Activated CD4-positive, CD25-positive, alpha-beta regulatory T cell treated with anti-CD3 and anti-CD28 coated beads, Interleukin-2, amount 50 U/mL, for 16 hours (primary cell): ENCODE measurements around the gene TTYH3.

Experiments used
- DNase-seq: peaks from one replicate; pipeline ENCODE4 v3.0.0-alpha.2; 2020; ENCODE audit warnings: low read depth, low spot score

Gene TTYH3

GRCh38 chr7:2649139-2649838, 17.5 kb downstream of the TTYH3 start:
- no peak for DNase-seq

DNA sequence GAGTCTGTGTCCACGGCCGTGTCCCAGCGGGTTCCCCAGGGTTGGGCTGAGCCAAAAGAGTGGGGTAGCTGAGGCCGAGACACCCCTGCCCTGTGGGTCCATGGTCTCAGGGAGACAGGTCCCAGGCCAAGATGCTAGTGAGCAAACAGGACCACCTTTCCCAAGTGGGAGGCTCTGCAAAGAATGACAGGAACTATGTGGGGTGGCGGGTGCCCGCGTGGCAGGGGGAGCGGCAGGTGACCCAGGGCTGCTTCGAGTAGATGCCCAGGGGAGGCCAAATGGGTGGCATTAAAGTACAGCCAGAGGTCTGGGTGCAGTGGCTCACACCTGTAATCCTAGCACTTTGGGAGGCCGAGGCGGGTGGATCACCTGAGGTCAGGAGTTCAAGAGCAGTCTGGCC, 18.2 kb downstream of the TTYH3 start:
- DNase-seq = no peak

DNA sequence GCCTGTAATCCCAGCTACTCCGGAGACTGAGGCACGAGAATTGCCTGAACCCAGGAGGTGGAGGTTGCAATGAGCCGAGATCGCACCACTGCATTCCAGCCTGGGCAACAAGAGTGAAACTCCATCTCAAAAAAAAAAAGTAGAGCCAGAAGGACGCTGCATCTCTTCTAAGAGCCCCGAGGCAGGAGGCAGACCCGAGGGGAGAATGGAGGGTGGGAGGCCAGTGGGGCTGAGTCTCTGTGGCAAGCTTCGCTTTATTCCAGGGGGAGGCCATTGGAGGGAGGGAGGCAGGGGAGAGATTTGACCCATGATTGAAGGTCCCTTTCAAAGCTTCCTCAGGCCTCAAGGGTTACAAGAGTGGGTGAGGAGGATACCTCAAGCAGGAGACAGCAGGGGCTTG, 18.7 kb downstream of the TTYH3 start:
- no peak for DNase-seq

DNA sequence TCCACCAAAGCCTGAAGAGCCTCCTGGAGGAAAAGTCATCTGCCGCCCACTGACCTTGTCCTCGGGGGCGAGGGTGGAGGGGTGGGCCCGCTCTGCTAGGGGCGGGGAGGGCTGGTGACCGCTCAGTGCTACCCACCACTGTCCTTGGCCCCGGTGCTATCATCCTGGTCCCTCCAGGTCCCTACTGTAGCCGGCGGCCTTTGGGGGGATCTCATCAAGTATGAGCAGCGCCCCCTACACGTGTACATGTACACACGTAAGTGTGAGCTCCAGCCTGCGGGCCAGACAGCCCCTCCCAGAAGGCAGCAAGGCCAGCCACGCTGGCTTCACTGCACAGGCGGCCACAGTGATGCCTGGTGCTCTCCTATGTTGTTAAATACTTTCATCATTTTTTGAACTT, 19.6 kb downstream of the TTYH3 start:
- DNase-seq = no peak

- no peak for DNase-seq
These were observed 20.3 kb downstream of the TTYH3 start for GRCh38 chr7:2651847-2652735.

- DNase-seq = no peak
These were observed 20.9 kb downstream of the TTYH3 start for GRCh38 chr7:2652736-2653060.

DNA sequence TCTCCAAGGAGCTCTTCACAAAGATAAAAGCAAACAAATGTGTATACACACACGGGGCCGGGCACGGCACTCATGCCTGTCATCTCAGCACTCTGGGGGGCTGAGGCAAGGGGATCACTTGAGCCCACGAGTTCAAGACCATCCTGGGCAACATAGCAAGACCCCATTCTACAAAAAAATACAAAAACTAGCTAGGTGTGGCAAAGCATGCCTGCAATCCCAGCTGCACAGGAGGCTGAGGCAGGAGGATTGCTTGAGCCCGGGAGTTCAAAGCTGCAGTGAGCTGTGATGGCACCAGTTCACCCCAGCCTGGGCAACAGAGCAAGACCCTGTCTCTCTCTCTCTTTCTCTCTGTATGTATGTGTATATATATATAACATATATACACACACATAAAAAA, 22.3 kb downstream of the TTYH3 start:
- DNase-seq = no peak

- DNase-seq = no peak
These were observed 24.3 kb downstream of the TTYH3 start for GRCh38 chr7:2655870-2656614.

GRCh38 chr7:2657208-2657607, 25.4 kb downstream of the TTYH3 start:
- DNase-seq = no peak

DNA sequence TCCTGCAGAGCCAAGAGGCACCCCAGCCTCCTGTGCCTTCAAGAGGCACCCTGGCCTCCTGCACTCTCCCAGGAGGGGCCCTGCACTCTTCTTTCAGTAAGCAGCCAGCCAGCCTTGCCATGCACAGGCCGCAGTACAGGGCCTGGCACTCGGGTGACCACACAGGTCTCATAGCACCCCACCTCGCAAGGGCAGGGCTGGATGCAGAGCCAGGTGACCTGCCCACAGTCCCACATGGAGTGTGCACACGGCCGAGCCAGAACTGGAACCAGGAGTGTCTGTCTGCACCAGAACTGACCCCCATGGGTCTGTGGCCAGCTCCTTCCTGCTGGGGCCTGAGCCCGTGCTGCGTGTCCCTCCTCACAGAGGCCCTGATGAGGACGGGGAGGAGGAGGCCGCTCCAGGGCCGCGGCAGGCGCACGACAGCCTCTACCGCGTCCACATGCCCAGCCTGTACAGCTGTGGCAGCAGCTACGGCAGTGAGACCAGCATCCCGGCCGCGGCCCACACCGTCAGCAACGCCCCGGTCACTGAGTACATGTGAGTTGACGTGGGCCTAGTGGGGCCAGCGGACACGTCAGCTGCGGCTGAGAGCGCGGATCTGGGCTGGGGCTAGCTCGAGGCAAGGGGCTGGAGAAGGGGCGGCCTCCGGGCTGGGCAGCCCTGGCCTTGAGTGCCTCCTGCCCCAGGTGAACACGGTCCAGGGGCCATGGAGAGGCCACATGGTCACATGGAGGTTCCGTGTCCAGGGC, 26.3 kb downstream of the TTYH3 start:
- no peak for DNase-seq

GRCh38 chr7:2658941-2659340, 27.2 kb downstream of the TTYH3 start:
- DNase-seq = no peak

DNA sequence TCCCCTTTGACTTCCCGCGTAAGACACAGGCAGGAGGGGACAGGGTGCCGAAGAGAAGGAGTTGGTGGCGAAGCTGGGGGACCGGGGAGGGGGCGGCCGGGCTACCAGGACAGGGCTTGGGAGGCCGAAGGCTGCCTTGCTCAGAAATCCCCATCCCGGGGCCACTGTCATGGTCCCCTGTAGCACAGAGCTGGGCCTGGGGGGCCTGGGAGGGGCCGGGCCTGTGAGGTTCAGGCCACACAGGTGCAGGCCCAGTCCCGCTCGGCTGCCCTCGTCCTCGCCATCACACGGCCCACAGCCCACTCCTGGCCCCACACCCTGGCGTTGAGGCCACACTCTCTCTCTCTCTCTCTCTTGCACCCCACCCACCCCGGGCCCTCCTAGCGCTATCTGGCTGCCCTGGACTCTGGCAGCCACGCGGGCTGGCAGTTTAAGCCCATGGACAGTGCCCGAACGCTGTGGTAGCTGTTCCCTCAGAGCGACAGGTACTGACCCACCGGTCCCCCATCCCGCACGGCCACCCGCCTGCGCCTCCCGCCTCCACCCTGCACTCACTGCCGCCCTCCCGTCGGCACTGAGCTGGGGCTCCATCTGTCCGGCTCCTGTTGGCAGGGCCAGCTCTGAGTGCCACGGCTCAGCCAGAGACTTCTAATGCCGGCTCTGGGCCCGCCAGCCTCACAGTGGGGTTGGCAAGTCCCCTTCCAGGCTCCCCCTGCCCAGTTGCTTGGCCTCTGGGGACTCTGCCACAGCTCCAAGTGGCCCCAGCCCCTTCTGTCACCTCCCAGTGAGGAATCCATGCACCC, 28.0 kb downstream of the TTYH3 start:
- DNase-seq = no peak

DNA sequence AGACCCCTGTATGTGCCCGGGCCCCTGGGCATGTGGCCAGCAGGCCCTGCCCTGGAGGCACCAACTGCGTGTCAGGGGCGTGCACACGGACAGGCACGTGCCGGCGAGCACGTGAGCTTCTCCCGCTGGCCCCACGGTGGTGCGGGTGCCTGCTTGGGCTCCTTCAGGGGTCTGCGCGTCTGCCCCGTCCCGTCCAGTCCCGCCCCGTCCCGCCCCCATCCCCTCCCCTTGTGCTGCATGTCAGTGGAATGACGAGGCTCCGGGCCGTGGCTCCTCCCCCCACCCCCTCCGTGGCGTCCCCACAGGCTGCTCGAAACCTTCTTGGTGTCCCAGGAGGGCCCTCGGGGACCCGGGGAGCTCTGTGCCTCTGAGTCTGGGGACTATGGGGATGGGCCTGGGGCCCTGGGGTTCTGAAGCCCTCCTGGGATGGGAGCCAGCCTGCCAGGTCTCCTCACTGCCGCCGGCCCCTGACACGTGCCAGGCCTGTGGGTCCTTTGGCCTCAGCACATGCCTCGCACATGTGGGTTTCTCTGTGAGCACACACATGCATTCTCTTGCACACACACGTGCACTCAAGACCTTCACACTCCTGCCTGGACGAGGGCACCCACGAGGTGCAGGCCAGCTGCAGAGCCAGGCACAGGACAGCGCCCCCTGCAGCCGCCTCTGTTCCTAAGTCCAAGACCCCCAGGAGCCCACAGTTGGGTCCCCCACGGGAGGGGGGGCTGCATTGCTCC, 28.7 kb downstream of the TTYH3 start:
- no peak for DNase-seq

DNA sequence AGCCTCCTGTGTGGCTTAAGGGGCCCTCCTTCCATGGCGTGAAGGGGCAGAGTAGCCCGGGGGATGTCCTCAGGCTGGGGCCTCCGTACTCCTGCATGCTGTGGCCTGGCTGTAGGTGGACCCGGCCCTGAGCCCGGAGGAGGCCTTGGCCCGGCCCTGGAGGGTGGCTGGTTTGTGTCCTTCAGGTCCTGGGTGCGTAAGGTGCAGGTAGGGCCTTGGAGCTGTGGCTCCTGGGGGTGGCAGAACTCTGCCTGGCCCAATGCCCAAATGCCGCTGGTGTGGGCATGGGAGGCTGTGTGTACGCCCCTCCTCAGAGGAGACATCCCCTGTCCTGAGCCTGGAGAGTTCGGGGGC, 29.3 kb downstream of the TTYH3 start:
- DNase-seq = no peak

DNA sequence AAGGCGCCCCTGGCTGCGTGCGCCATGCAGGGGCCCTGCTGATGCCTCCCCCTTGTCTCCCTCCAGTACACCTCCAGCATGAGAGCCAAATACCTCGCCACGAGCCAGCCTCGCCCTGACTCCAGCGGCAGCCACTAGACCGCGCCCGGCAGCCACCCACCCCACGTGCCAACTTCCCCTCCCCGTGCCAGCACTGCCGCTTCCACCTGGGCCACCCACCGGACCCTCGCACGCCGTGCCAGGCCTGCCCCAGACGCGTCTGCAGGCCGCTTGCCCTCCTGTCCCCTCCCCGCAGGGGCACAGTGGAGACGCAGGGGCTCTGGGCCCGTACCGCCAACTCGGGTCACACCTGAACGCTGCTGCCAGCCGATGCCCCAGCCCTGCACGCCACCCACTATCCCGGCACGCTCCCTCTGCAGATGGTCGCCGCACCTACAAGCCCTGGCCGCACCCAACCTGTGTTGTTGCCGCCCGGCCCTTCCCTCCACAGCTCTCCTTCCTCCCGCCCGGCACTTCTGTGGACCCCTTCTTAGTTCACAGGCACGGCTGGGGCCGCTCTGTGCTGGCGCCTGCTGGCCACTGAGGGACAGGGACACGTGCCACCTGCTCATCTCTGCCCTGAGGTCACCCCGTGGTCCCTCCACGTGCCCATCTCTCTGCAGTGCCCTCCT, 30.0 kb downstream of the TTYH3 start:
- DNase-seq = no peak

- DNase-seq = no peak
These were observed 30.7 kb downstream of the TTYH3 start for GRCh38 chr7:2662273-2663120.

DNA sequence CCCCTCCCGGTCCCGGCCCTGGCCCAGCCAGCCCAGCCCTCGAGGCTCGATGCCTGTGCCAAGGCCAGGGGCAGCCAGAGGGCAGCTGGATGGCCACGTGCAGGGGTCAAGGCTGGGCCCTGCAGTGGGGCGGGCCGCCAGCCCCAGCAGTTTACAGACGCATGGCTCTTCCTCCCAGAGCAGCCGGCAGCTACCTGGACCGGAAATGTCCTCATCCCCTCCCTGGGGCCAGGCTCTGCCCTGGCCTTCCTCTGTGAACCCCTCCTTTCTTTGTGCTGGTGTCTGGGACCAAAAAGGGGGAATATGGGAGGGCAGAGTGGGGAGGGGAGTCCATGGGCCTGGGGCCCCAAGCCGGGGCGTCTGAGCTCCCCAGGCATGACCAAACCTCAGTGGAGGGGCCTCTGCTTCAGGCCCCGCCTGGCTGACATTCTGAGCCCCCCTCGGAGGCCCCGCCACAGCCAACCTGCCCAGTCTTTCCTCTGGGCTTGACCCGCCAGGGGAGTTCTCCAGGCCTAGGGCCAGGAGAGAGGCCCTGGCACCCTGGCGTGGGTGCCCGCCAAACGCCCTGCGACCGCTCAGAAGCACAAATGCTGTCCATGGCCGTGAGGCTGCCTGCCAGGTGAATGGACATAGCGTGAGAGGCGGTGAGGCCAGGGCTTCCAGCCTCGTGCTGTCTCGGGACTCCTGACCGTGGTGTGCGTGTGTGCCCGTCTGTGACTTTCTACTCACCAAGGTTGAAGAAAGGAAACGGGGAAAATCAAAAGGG, 31.5 kb downstream of the TTYH3 start:
- no peak for DNase-seq

- no peak for DNase-seq
These were observed 32.2 kb downstream of the TTYH3 start for GRCh38 chr7:2663960-2664359.
